HepG2 (cell line): ENCODE measurements around the gene NME1. TPM values are rescaled to one million over a fixed set of nuclear protein-coding genes. Genes with fewer than 3 reads are reported as not detected.

ENCODE experiments used
- ATAC-seq: fragments of 200-7000 bp; cut with Tn5 transposase; 3 replicates; pipeline ENCODE4 v1.9.1; 2020; ENCODE audit warnings: mild to moderate bottlenecking, moderate library complexity
- BruUV-seq: library from RNA; stranded (reverse); fragments of 400-500 nt; replicated peaks from 2 replicates; lab custom pipeline; 2021; lab: Mats Ljungman, UMichigan
- CTCF ChIA-PET: fragments of 300-600 bp; formaldehyde crosslinking; extraction: SDS; loops from one replicate; lab custom pipeline; 2021; ENCODE audit warnings: low total read pairs, inconsistent platforms, low intra/inter-chr PET ratio; lab: Yijun Ruan, JAX
- POLR2A ChIA-PET: fragments of 350-600 bp; sonication (Branson Sonifier 250); formaldehyde crosslinking; loops from one replicate; lab custom pipeline; 2020; ENCODE audit warnings: antibody characterized with exemption, inconsistent platforms; lab: Yijun Ruan, JAX
- DNase-seq: peaks from one replicate; pipeline ENCODE4 v3.0.0-alpha.2; 2015; ENCODE audit warnings: low spot score
- FAIRE-seq: peaks from 3 replicates; lab custom pipeline; 2011; peaks lifted over from hg19 to GRCh38; lab: Jason Lieb, UNC
- H2AFZ ChIP-seq: one replicate; pipeline ENCODE4 v1.6.1; 2011; ENCODE audit warnings: low read length, inconsistent platforms
- H3K27ac ChIP-seq: fragments of 300-600 bp; 3 replicates; pipeline ENCODE4 v1.8.0; 2011; ENCODE audit warnings: mixed run types, mild to moderate bottlenecking, mixed read lengths, low read length, inconsistent platforms; ENCODE audit not compliant: insufficient read depth; ENCODE audit errors: extremely low read length
- H3K27me3 ChIP-seq, 2 experiments: fragments of 200-600 bp in 1 of 2; 2 replicates in 1 of 2; 3 replicates in 1 of 2; pipeline versions ENCODE4 v1.6.0 to v1.8.0; 2011; ENCODE audit warnings: low read length in 2 of 2, mild to moderate bottlenecking in 2 of 2, moderate library complexity in 2 of 2, inconsistent platforms in 1 of 2; ENCODE audit not compliant: insufficient read depth in 2 of 2, control insufficient read depth in 1 of 2
- H3K36me3 ChIP-seq, 2 experiments: fragments of 200-600 bp in 1 of 2; replicated peaks in 1 of 2; 2 replicates in 1 of 2; 3 replicates in 1 of 2; pipeline versions ENCODE4 v1.5.1 to v1.8.0; 2011; ENCODE audit warnings: low read length in 2 of 2, inconsistent platforms in 1 of 2; ENCODE audit not compliant: insufficient read depth in 2 of 2, control insufficient read depth in 1 of 2
- H3K4me1 ChIP-seq: 2 replicates; pipeline ENCODE4 v1.5.1; 2012; ENCODE audit warnings: low read length, inconsistent platforms; ENCODE audit not compliant: insufficient read depth
- H3K4me2 ChIP-seq: 2 replicates; pipeline ENCODE4 v1.6.0; 2011; ENCODE audit warnings: low read depth, low read length, inconsistent platforms
- H3K4me3 ChIP-seq, 3 experiments: fragments of 200-600 bp in 1 of 3; sonication (generic), shearing (Covaris generic) in 1 of 3; replicated peaks in 1 of 3; 2 replicates each; pipeline ENCODE4 v1.5.1; 2011 to 2016; ENCODE audit warnings: low read length in 3 of 3, inconsistent platforms in 2 of 3, low read depth in 2 of 3, mild to moderate bottlenecking in 2 of 3, control low read depth in 1 of 3, mixed read lengths in 1 of 3; ENCODE audit not compliant: insufficient read depth in 1 of 3
- H3K79me2 ChIP-seq: one replicate; pipeline ENCODE4 v1.6.1; 2011; ENCODE audit warnings: low read length, inconsistent platforms; ENCODE audit not compliant: insufficient read depth
- H3K9ac ChIP-seq: 2 replicates; pipeline ENCODE4 v1.6.0; 2011; ENCODE audit warnings: mild to moderate bottlenecking, low read depth, low read length, inconsistent platforms; ENCODE audit not compliant: insufficient read depth
- H3K9me3 ChIP-seq: 2 replicates; pipeline ENCODE4 v1.5.1; 2012; ENCODE audit warnings: mild to moderate bottlenecking, low read length
- H4K20me1 ChIP-seq: 2 replicates; pipeline ENCODE4 v1.6.0; 2011; ENCODE audit warnings: inconsistent platforms, mild to moderate bottlenecking, low read length, moderate library complexity; ENCODE audit not compliant: insufficient read depth
- SPEN ChIP-seq: sonication (generic); formaldehyde crosslinking; IDR thresholded peaks from 2 replicates; pipeline ENCODE4 v1.5.1; 2020; ENCODE audit warnings: low read depth, mild to moderate bottlenecking, missing genetic modification reagents
- ZNF619 ChIP-seq: sonication (generic); formaldehyde crosslinking; IDR thresholded peaks from 2 replicates; pipeline ENCODE4 v1.4.0; 2020; ENCODE audit warnings: mild to moderate bottlenecking, missing genetic modification reagents
- WGBS: methylation state at CpG from one replicate; pipeline ENCODE4 v1.1.6; 2017; ENCODE audit warnings: low lambda C conversion rate; 5-methylcytosine and 5-hydroxymethylcytosine counted together
- in situ Hi-C: cut with HindIII; loops from 2 replicates; pipeline ENCODE4 v1.10.0; 2017; ENCODE audit warnings: low pct_unique_long_range_greater_than_20kb; ENCODE audit not compliant: extremely low pct_ligation_motif_present
- intact Hi-C: fragments of 100-400 bp; cut with micrococcal nuclease; formaldehyde crosslinking; loops from one replicate; pipeline ENCODE4 v1.10.0; 2022; ENCODE audit not compliant: unreplicated experiment
- polyA plus RNA-seq, 8 experiments: library from polyadenylated mRNA; depleted of rRNA in 3 of 8; stranded (reverse) in 7 of 8; unstranded in 1 of 8; fragments of >200 nt; fragmentation: Illumina TruSeq in 4 of 8; extraction: Trizol in 4 of 8; gene quantifications; 2 replicates each; pipeline versions ENCODE4 v1.2.1 to v1.2.3, GENCODE V29; 2011 to 2016; ENCODE audit warnings: low read depth in 4 of 8, missing spikeins in 1 of 8, mixed read lengths in 1 of 8; ENCODE audit not compliant: insufficient read depth in 1 of 8
- total RNA-seq, 5 experiments: library from RNA; depleted of rRNA; stranded (reverse); fragments of >200 nt; fragmentation: Illumina TruSeq; extraction: Trizol; gene quantifications; 2 replicates each; pipeline ENCODE4 v1.2.3, GENCODE V29; 2016; ENCODE audit warnings: low read depth in 1 of 5
- TF ChIP-seq, protein P1 (sequence below): IDR thresholded peaks from 2 replicates; pipeline ENCODE4 v1.6.1; 2016; ENCODE audit warnings: missing compliant biosample characterization, missing genetic modification reagents, borderline replicate concordance
- TF ChIP-seq, protein P2 (sequence below): IDR thresholded peaks from 2 replicates; pipeline ENCODE4 v1.6.1; 2016; ENCODE audit warnings: missing compliant biosample characterization, missing genetic modification reagents, borderline replicate concordance

The NME1 gene
- total and polyA plus RNA-seq, 2 of the 13 experiments (the other 11 are each of a cell fraction or from before 2014, with no cell fraction given), result 295 to 516 TPM

DNA sequence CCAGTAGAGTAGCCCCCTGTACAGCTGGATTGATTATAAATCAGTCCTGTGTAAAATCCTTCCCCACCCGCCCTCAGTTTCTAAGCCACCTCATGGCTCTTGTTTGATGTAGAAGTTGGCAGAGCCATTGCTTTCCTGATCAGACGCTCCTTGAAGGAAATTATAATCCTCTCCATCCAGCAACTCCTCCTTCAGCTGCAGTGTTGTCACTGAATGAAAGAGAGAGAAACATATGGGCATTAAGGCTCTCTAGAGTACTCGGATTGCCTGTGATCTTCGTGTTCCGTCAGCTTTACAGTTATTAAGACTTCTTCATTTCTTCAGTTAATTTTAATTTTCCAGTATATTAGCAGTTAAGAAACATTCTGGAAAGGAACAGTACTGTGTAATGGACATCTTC is 27.1 kb downstream of the NME1 start:
- no peaks in the 10 kb centered on the region for H3K27me3 ChIP-seq
- ChIA-PET CTCF (no interaction called here), POLR2A (no interaction called here)
- peaks cover 3% of the 10 kb centered on the region for H3K79me2 ChIP-seq
- no TSS peak for BruUV-seq
- in situ Hi-C loops, result no loop called here
- intact Hi-C loops, result no loop called here
- DNase-seq (no peak), FAIRE-seq (no peak), ATAC-seq (no peak)
- H3K9me3 ChIP-seq, result no peaks in the 10 kb centered on the region
- peaks cover 10% of the 10 kb centered on the region for H3K4me1 ChIP-seq
- H3K9ac ChIP-seq, result no peak overlapping the region
- 96% methylated on average over 5 of the region's 5 CpGs for WGBS
- H3K36me3 ChIP-seq, result peaks cover 13 to 46% of the 10 kb centered on the region in 2 experiments; a peak in 4 of 5 replicates
- no peaks in the 10 kb centered on the region for H4K20me1 ChIP-seq
- TF ChIP-seq, protein P1, sequence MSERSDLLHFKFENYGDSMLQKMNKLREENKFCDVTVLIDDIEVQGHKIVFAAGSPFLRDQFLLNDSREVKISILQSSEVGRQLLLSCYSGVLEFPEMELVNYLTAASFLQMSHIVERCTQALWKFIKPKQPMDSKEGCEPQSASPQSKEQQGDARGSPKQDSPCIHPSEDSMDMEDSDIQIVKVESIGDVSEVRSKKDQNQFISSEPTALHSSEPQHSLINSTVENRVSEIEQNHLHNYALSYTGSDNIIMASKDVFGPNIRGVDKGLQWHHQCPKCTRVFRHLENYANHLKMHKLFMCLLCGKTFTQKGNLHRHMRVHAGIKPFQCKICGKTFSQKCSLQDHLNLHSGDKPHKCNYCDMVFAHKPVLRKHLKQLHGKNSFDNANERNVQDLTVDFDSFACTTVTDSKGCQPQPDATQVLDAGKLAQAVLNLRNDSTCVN, result no peak
- TF ChIP-seq SPEN (no peak), ZNF619 (CRISPR knock-in tag) (no peak)
- H3K4me2 ChIP-seq, result no peak overlapping the region
- H3K4me3 ChIP-seq, result no peak overlapping the region
- H3K27ac ChIP-seq, result no peak overlapping the region
- no peak overlapping the region for H2AFZ ChIP-seq

DNA sequence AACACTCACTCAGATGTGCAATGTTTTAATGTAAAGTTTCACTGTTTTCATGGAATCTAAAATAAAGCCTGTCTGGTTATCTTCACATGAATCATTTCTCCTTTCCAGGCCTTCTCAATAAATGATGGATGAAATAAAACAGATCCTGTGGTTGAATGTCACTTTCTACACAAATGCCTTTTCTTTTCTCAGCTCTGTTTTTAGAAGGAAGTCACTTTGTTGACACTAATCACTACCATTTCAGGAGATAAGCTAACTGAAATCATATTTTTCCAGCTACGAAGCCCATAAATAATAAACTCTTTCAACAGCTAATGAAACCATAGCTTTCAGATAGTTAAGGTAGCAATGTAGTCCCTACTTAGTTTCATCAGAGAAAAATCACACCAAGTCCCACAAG is 30.8 kb downstream of the NME1 start:
- TF ChIP-seq, protein P2, sequence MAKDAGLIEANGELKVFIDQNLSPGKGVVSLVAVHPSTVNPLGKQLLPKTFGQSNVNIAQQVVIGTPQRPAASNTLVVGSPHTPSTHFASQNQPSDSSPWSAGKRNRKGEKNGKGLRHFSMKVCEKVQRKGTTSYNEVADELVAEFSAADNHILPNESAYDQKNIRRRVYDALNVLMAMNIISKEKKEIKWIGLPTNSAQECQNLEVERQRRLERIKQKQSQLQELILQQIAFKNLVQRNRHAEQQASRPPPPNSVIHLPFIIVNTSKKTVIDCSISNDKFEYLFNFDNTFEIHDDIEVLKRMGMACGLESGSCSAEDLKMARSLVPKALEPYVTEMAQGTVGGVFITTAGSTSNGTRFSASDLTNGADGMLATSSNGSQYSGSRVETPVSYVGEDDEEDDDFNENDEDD, result no peak
- TF ChIP-seq, all 625 proteins: peak for 0
- Histone ChIP-seq H3K9me3 (no peaks in the 10 kb centered on the region), H3K4me3 (no peak overlapping the region), H3K27ac (no peak overlapping the region), H3K4me2 (no peak overlapping the region), H3K9ac (no peak overlapping the region), H3K4me1 (peaks cover 10% of the 10 kb centered on the region), H3K79me2 (no peaks in the 10 kb centered on the region), H4K20me1 (no peaks in the 10 kb centered on the region), H3K36me3 (peaks cover 15 to 57% of the 10 kb centered on the region in 2 experiments), H2AFZ (no peak overlapping the region), H3K27me3 (no peaks in the 10 kb centered on the region)
- no peak for ATAC-seq
- CTCF ChIA-PET, result no interaction called here
- no TSS peak for BruUV-seq
- intact Hi-C loops (no loop called here), in situ Hi-C loops (no loop called here)
- no peak for DNase-seq
- 100% methylated on average over 1 of the region's 1 CpG for WGBS
- POLR2A ChIA-PET, result no interaction called here
- FAIRE-seq, result no peak
